ENCODE measurements around the gene PELI2. TPM values are rescaled to one million over a fixed set of nuclear protein-coding genes. Genes with fewer than 3 reads are reported as not detected.

PELI2 gene
- total and polyA plus RNA-seq, 2 experiments from 2014 or later, result 4.3 to 16.1 TPM

- Histone ChIP-seq H4K20me1 (ENCODE audit: insufficient read depth, poor library complexity, severe bottlenecking) (no peaks in the 10 kb centered on the region), H3K27me3 (no peaks in the 10 kb centered on the region), H3K4me3 (no peak overlapping the region), H3K79me2 (no peaks in the 10 kb centered on the region), H3K9me2 (replicated peaks; ENCODE audit: insufficient read depth) (no peaks in the 10 kb centered on the region), H3K4me1 (ENCODE audit: insufficient read depth) (no peaks in the 10 kb centered on the region), H3K27ac (no peak overlapping the region), H3K4me2 (no peak overlapping the region), H3K36me3 (replicated peaks; ENCODE audit: insufficient read depth, low read depth) (no peaks in the 10 kb centered on the region), H3K9me3 (ENCODE audit: low read depth) (no peaks in the 10 kb centered on the region), H2AFZ (no peak overlapping the region)
- DNase-seq (ENCODE audit: low spot score), result no peak
- 76% methylated on average over 2 of the region's 2 CpGs for WGBS (ENCODE audit: low lambda C conversion rate, missing lambda C conversion rate)
- TF ChIP-seq EZH2 (IDR thresholded peaks at IDR 0.05; ENCODE audit: borderline replicate concordance), result no peak
- TF ChIP-seq EZH2phosphoT487 (IDR thresholded peaks at IDR 0.05; ENCODE audit: low read depth, severe bottlenecking, unreplicated experiment), result no peak
- no peak for TF ChIP-seq CTCF (IDR thresholded peaks at IDR 0.05; ENCODE audit: poor library complexity)
Observed at GRCh38 chr14:56081139-56081538, 37.1 kb upstream of the PELI2 start.

DNA sequence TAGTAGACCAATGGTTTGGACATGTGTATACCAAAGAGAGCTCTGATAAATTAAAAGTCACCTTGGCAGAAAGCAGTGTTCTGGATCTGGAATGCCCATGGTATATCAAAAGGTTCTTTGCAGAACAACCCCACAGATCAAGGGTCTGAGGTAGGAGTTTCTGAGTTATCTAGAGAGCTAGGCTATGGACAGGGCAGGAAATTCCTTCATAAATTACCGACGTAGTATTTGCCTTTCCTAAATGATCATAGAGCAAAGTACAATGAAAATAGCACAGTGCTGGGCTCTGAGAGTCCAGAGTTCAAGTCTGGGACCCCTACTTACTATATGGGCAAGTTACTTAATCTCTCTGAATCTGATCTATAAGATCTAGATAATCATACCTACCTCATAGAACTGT, 35.3 kb upstream of the PELI2 start:
- Histone ChIP-seq H4K20me1 (ENCODE audit: insufficient read depth, poor library complexity, severe bottlenecking) (no peaks in the 10 kb centered on the region), H3K79me2 (no peaks in the 10 kb centered on the region), H3K9me3 (ENCODE audit: low read depth) (no peaks in the 10 kb centered on the region), H3K27me3 (no peaks in the 10 kb centered on the region), H3K9me2 (replicated peaks; ENCODE audit: insufficient read depth) (no peaks in the 10 kb centered on the region), H3K4me3 (no peak overlapping the region), H3K36me3 (replicated peaks; ENCODE audit: insufficient read depth, low read depth) (no peaks in the 10 kb centered on the region), H3K4me1 (ENCODE audit: insufficient read depth) (no peaks in the 10 kb centered on the region), H3K4me2 (no peak overlapping the region), H2AFZ (no peak overlapping the region), H3K27ac (no peak overlapping the region)
- DNase-seq (ENCODE audit: low spot score), result no peak
- no peak for TF ChIP-seq CTCF (IDR thresholded peaks at IDR 0.05; ENCODE audit: poor library complexity)
- TF ChIP-seq EZH2phosphoT487 (IDR thresholded peaks at IDR 0.05; ENCODE audit: low read depth, severe bottlenecking, unreplicated experiment), result no peak
- no peak for TF ChIP-seq EZH2 (IDR thresholded peaks at IDR 0.05; ENCODE audit: borderline replicate concordance)
- WGBS (ENCODE audit: low lambda C conversion rate, missing lambda C conversion rate), result 50% methylated on average over 2 of the region's 2 CpGs

DNA sequence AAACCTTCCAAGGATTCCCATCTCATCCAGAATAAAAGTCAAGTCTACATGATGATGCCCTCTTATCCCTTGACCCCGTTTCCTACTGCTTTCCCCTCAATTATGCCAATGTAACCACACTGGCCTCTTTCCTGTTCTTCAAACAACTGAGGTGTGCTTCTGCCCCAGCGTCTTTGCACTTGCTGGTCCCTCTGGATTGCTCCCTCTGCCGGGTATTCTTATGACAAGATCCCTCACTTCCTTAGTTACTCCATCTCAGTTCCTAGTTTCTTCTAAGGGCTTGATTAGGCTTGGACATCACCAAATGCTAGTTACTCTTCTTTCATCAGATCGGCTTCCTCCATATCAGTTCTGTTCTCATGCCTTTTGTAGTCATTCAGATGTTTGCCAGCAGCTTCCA, 32.7 kb upstream of the PELI2 start:
- Histone ChIP-seq H2AFZ (no peak overlapping the region), H3K36me3 (replicated peaks; ENCODE audit: insufficient read depth, low read depth) (no peaks in the 10 kb centered on the region), H3K27ac (no peak overlapping the region), H4K20me1 (ENCODE audit: insufficient read depth, poor library complexity, severe bottlenecking) (no peaks in the 10 kb centered on the region), H3K4me3 (no peak overlapping the region), H3K9me3 (ENCODE audit: low read depth) (no peaks in the 10 kb centered on the region), H3K4me1 (ENCODE audit: insufficient read depth) (no peaks in the 10 kb centered on the region), H3K79me2 (no peaks in the 10 kb centered on the region), H3K27me3 (no peaks in the 10 kb centered on the region), H3K9me2 (replicated peaks; ENCODE audit: insufficient read depth) (no peaks in the 10 kb centered on the region), H3K4me2 (no peak overlapping the region)
- TF ChIP-seq EZH2 (IDR thresholded peaks at IDR 0.05; ENCODE audit: borderline replicate concordance) (no peak), EZH2phosphoT487 (IDR thresholded peaks at IDR 0.05; ENCODE audit: low read depth, severe bottlenecking, unreplicated experiment) (no peak), CTCF (IDR thresholded peaks at IDR 0.05; ENCODE audit: poor library complexity) (no peak)
- no peak for DNase-seq (ENCODE audit: low spot score)
- WGBS (ENCODE audit: low lambda C conversion rate, missing lambda C conversion rate), result 91% methylated on average over 4 of the region's 4 CpGs

Measured in hepatocyte (in vitro differentiated cells).